Measurements from ENCODE around the gene FSHB.
"Not testable (repeated sequence)": the region's sequence is repeated elsewhere in the genome, so short reads cannot be mapped to it uniquely, and the experiment has no call there.

FSHB gene

DNA sequence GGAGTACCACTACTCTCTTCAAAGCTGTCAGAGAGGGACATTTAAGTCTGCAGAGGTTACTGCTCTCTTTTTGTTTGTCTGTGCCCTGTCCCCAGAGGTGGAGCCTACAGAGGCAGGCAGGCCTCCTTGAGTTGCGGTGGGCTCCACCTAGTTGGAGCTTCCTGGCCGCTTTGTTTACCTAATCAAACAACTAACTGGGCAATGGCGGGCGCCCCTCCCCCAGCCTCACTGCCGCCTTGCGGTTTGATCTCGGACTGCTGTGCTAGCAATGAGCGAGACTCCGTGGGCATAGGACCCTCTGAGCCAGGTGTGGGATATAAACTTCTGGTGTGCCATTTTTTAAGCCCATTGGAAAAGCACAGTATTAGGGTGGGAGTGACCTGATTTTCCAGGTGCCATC lies 37.8 kb downstream of the FSHB start:
- H3K4me1 ChIP-seq (ENCODE audit: control insufficient read depth, insufficient read depth, low read length, unreplicated experiment); H3K79me2 ChIP-seq (ENCODE audit: control insufficient read depth, insufficient read depth, low read length, unreplicated experiment); H3K27ac ChIP-seq (ENCODE audit: low read depth, low read length); H3K4me3 ChIP-seq (ENCODE audit: low read depth, low read length); H3K36me3 ChIP-seq (ENCODE audit: insufficient read depth, low read length); H2AFZ ChIP-seq (ENCODE audit: low read length, unreplicated experiment): not testable (repeated sequence)
- H3K27me3 ChIP-seq (ENCODE audit: insufficient read depth, low read length): peaks cover 16% of the 10 kb centered on the region

- Histone ChIP-seq H2AFZ (ENCODE audit: low read length, unreplicated experiment) (no peak overlapping the region), H3K27me3 (ENCODE audit: insufficient read depth, low read length) (peaks cover 32% of the 10 kb centered on the region), H3K36me3 (ENCODE audit: insufficient read depth, low read length) (no peaks in the 10 kb centered on the region), H3K27ac (ENCODE audit: low read depth, low read length) (no peak overlapping the region), H3K79me2 (ENCODE audit: control insufficient read depth, insufficient read depth, low read length, unreplicated experiment) (no peaks in the 10 kb centered on the region), H3K4me3 (ENCODE audit: low read depth, low read length) (no peak overlapping the region), H3K4me1 (ENCODE audit: control insufficient read depth, insufficient read depth, low read length, unreplicated experiment) (no peaks in the 10 kb centered on the region)
Measured at GRCh38 chr11:30270671-30271070, 39.9 kb downstream of the FSHB start.

DNA sequence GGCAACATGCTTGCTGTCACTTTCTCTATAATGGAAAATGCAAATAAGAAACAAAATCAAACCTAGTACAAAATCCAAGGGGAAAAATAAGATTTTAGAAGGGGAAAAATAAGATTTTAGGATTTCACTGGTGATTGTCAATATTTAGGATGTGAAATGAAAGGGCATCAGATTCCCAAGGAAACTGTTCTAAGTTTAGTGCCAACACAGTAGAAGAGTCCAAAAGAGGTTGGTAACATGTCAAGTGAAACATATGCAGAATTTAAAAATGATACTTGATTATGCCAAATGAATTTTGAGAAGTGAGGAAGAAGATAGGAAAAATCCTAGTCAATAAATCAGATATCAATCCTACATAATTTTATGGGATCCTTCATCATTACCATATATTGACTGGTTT lies 46.4 kb downstream of the FSHB start:
- Histone ChIP-seq H3K79me2 (ENCODE audit: control insufficient read depth, insufficient read depth, low read length, unreplicated experiment) (no peaks in the 10 kb centered on the region), H3K36me3 (ENCODE audit: insufficient read depth, low read length) (no peaks in the 10 kb centered on the region)

GRCh38 chr11:30279796-30280195 lies 49.0 kb downstream of the FSHB start:
- no peaks in the 10 kb centered on the region for H3K79me2 ChIP-seq (ENCODE audit: control insufficient read depth, insufficient read depth, low read length, unreplicated experiment)
- no peak overlapping the region for H3K27ac ChIP-seq (ENCODE audit: low read depth, low read length)
- H3K27me3 ChIP-seq (ENCODE audit: insufficient read depth, low read length): peaks cover 23% of the 10 kb centered on the region; the same call in 1 of the 2 replicates
- H3K36me3 ChIP-seq (ENCODE audit: insufficient read depth, low read length): no peaks in the 10 kb centered on the region
- peaks cover 3% of the 10 kb centered on the region for H3K4me1 ChIP-seq (ENCODE audit: control insufficient read depth, insufficient read depth, low read length, unreplicated experiment)
- H2AFZ ChIP-seq (ENCODE audit: low read length, unreplicated experiment): no peak overlapping the region
- H3K4me3 ChIP-seq (ENCODE audit: low read depth, low read length): no peak overlapping the region

More for the DNA sequence above, 46.4 kb downstream of the FSHB start:
- Histone ChIP-seq H3K4me3 (ENCODE audit: low read depth, low read length) (no peak overlapping the region), H2AFZ (ENCODE audit: low read length, unreplicated experiment) (no peak overlapping the region), H3K27me3 (ENCODE audit: insufficient read depth, low read length) (peaks cover 33% of the 10 kb centered on the region), H3K4me1 (ENCODE audit: control insufficient read depth, insufficient read depth, low read length, unreplicated experiment) (no peaks in the 10 kb centered on the region), H3K27ac (ENCODE audit: low read depth, low read length) (no peak overlapping the region)

DNA sequence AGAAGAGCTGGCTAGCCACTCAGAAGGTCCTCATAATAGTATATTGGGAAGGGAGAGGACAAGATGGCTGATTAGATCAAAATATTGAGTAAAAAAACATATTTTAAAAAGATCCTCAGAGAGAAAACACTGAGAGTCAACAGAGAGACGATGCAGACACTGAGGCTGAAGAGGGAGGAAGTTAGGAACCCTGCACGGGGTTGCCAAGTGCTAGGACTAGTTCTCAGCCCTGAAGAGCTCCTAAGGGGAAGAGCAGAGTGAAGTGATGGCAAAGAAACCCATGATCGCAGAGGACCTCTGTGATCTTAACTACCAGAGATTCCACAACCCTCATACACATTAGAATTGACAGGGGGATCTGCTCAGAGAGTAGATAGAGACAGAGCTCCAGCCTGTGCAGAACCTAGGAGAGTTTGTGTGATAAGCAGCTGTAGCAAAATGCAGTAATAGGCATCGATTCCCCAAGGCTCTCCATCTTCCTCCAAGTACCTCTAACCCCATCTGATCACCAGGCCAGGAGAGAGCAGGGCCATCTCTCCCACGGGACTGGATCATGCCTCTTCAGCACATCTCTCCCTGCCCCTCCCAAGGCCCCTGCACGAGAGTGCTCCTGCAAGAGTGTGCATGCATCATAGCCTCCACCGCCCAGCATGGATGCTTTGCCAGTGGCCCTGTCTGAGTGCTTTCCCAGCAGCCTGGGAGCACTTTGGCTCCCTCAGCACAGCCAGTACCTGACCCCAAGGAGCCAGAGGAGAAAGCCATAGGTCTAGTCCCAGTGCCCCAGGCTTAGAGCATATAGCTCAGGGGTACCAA lies 50.9 kb downstream of the FSHB start:
- H3K27me3 ChIP-seq (ENCODE audit: insufficient read depth, low read length): peaks cover 10% of the 10 kb centered on the region; the same call in 1 of the 2 replicates
- no peak overlapping the region for H2AFZ ChIP-seq (ENCODE audit: low read length, unreplicated experiment)
- no peak overlapping the region for H3K4me3 ChIP-seq (ENCODE audit: low read depth, low read length)
- no peaks in the 10 kb centered on the region for H3K36me3 ChIP-seq (ENCODE audit: insufficient read depth, low read length)
- no peak overlapping the region for H3K27ac ChIP-seq (ENCODE audit: low read depth, low read length)
- no peaks in the 10 kb centered on the region for H3K79me2 ChIP-seq (ENCODE audit: control insufficient read depth, insufficient read depth, low read length, unreplicated experiment)
- peaks cover 3% of the 10 kb centered on the region for H3K4me1 ChIP-seq (ENCODE audit: control insufficient read depth, insufficient read depth, low read length, unreplicated experiment)

DNA sequence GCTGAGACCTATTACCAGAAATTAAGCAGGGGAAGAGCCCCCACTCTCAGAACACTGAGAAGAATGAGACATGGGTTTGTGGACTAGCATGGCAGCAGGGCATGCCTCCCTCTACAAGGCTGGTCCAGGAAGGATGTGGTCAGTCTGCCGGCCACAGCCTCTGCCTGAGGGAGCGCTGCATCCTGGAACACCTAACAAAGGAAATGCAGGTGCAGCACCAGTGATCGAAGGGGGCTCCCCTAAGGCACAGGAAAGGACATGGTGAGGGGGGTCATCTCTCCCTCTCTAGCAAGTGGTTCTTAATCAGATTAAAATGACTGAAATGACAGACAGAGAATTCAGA lies 51.4 kb downstream of the FSHB start:
- Histone ChIP-seq H3K4me3 (ENCODE audit: low read depth, low read length) (no peak overlapping the region), H3K36me3 (ENCODE audit: insufficient read depth, low read length) (no peaks in the 10 kb centered on the region), H3K27ac (ENCODE audit: low read depth, low read length) (no peak overlapping the region), H3K79me2 (ENCODE audit: control insufficient read depth, insufficient read depth, low read length, unreplicated experiment) (no peaks in the 10 kb centered on the region), H3K27me3 (ENCODE audit: insufficient read depth, low read length) (peaks cover 10% of the 10 kb centered on the region; the same call in 1 of the 2 replicates), H2AFZ (ENCODE audit: low read length, unreplicated experiment) (no peak overlapping the region), H3K4me1 (ENCODE audit: control insufficient read depth, insufficient read depth, low read length, unreplicated experiment) (peaks cover 3% of the 10 kb centered on the region)
